Neural crest cell (in vitro differentiated cells): ENCODE measurements around the gene TMEM41A. TPM values are rescaled to one million over a fixed set of nuclear protein-coding genes. Genes with fewer than 3 reads are reported as not detected.

Experiments
- DNase-seq: peaks from one replicate; pipeline ENCODE4 v3.0.0; 2021; ENCODE audit warnings: low read depth, mixed read lengths, low spot score
- H3K27ac Mint-ChIP-seq: one replicate; pipeline ENCODE4 v1.8.0; 2021; ENCODE audit warnings: mild to moderate bottlenecking, mixed read lengths; ENCODE audit not compliant: unreplicated experiment
- H3K27me3 Mint-ChIP-seq: 2 replicates; pipeline ENCODE4 v1.8.0; 2021; ENCODE audit warnings: low read depth, mild to moderate bottlenecking, mixed read lengths
- H3K36me3 Mint-ChIP-seq: 2 replicates; pipeline ENCODE4 v1.8.0; 2021; ENCODE audit warnings: low read depth, mild to moderate bottlenecking, mixed read lengths
- H3K4me1 Mint-ChIP-seq: 2 replicates; pipeline ENCODE4 v1.8.0; 2021; ENCODE audit warnings: mixed read lengths
- H3K4me3 Mint-ChIP-seq: one replicate; pipeline ENCODE4 v1.8.0; 2021; ENCODE audit warnings: mild to moderate bottlenecking, mixed read lengths
- H3K9me3 Mint-ChIP-seq: 2 replicates; pipeline ENCODE4 v1.8.0; 2021; ENCODE audit warnings: mixed read lengths
- CTCF ChIP-seq: fragments of 200-600 bp; sonication (generic); conservative IDR thresholded peaks from 2 replicates; pipeline ENCODE4 v1.5.0; 2021; ENCODE audit warnings: antibody characterized with exemption, mild to moderate bottlenecking
- total RNA-seq: library from RNA; stranded (reverse); gene quantifications from 2 replicates; pipeline ENCODE4 v1.2.1, GENCODE V29; 2021

TMEM41A gene
- total RNA-seq, 1 donor from 2014 or later = 19.9 TPM

GRCh38 chr3:185532901-185533300 lies 34.1 kb upstream of the TMEM41A start:
- DNase-seq = no peak
- H3K27ac Mint-ChIP-seq = peak overlapping the region; percentile 47
- no peaks in the 10 kb centered on the region for H3K9me3 Mint-ChIP-seq
- peaks cover 15% of the 10 kb centered on the region for H3K4me1 Mint-ChIP-seq
- H3K4me3 Mint-ChIP-seq = no peak overlapping the region
- TF ChIP-seq CTCF = no peak
- H3K27me3 Mint-ChIP-seq = no peaks in the 10 kb centered on the region
- H3K36me3 Mint-ChIP-seq = no peaks in the 10 kb centered on the region

GRCh38 chr3:185530856-185531255 lies 32.0 kb upstream of the TMEM41A start:
- Mint-ChIP-seq H3K27me3 (peaks cover under 1% of the 10 kb centered on the region), H3K4me3 (no peak overlapping the region), H3K4me1 (peaks cover 11% of the 10 kb centered on the region), H3K27ac (no peak overlapping the region), H3K36me3 (no peaks in the 10 kb centered on the region), H3K9me3 (no peaks in the 10 kb centered on the region)
- no peak for DNase-seq
- TF ChIP-seq CTCF = no peak

- no peak for TF ChIP-seq CTCF
- Mint-ChIP-seq H3K36me3 (no peaks in the 10 kb centered on the region), H3K4me1 (peaks cover 10% of the 10 kb centered on the region), H3K27ac (no peak overlapping the region), H3K27me3 (peaks cover 19% of the 10 kb centered on the region), H3K9me3 (no peaks in the 10 kb centered on the region), H3K4me3 (no peak overlapping the region)
- DNase-seq = no peak
Measured at GRCh38 chr3:185528532-185528931, 29.7 kb upstream of the TMEM41A start.

- Mint-ChIP-seq H3K4me3 (no peak overlapping the region), H3K4me1 (no peaks in the 10 kb centered on the region), H3K27ac (no peak overlapping the region), H3K9me3 (no peaks in the 10 kb centered on the region), H3K36me3 (no peaks in the 10 kb centered on the region), H3K27me3 (peaks cover 27% of the 10 kb centered on the region)
- DNase-seq = no peak
- TF ChIP-seq CTCF = no peak
Measured at GRCh38 chr3:185527364-185527763, 28.5 kb upstream of the TMEM41A start.

GRCh38 chr3:185526349-185526951 lies 27.6 kb upstream of the TMEM41A start:
- no peak for DNase-seq
- H3K4me3 Mint-ChIP-seq = no peak overlapping the region
- H3K27me3 Mint-ChIP-seq = peaks cover 36% of the 10 kb centered on the region
- no peaks in the 10 kb centered on the region for H3K4me1 Mint-ChIP-seq
- no peak overlapping the region for H3K27ac Mint-ChIP-seq
- no peak for TF ChIP-seq CTCF
- H3K36me3 Mint-ChIP-seq = no peaks in the 10 kb centered on the region
- no peaks in the 10 kb centered on the region for H3K9me3 Mint-ChIP-seq
